ENCODE results near the gene SIRT6.
A peak's percentile ranks its signal among the peaks of the same experiment; 100 is the strongest.
"Not testable (repeated sequence)": the region's sequence is repeated elsewhere in the genome, so short reads cannot be mapped to it uniquely, and the experiment has no call there.

Gene SIRT6

GRCh38 chr19:4199699-4200293 lies 17.4 kb upstream of the SIRT6 start:
- DNase-seq = no peak

- DNase-seq = no peak
Observed at GRCh38 chr19:4198467-4199126, 16.2 kb upstream of the SIRT6 start.

- no peak for DNase-seq
Observed at GRCh38 chr19:4197625-4198466, 15.5 kb upstream of the SIRT6 start.

GRCh38 chr19:4197228-4197624 lies 14.9 kb upstream of the SIRT6 start:
- no peak for DNase-seq

- no peak for DNase-seq
Observed at GRCh38 chr19:4196587-4197148, 14.3 kb upstream of the SIRT6 start.

- DNase-seq = no peak
Observed at GRCh38 chr19:4196009-4196408, 13.6 kb upstream of the SIRT6 start.

GRCh38 chr19:4194353-4194752 lies 12.0 kb upstream of the SIRT6 start:
- DNase-seq = no peak

- DNase-seq = not testable (repeated sequence)
Observed at GRCh38 chr19:4192537-4192936, 10.2 kb upstream of the SIRT6 start.

- no peak for DNase-seq
Observed at GRCh38 chr19:4189641-4190040, 7.3 kb upstream of the SIRT6 start.

- DNase-seq = no peak
Observed at GRCh38 chr19:4187313-4188122, 5.2 kb upstream of the SIRT6 start.

GRCh38 chr19:4186087-4186993 lies 4.0 kb upstream of the SIRT6 start:
- DNase-seq = peak in 10 of 14 donors; percentile 17 to 60 (median 22)

- no peak for DNase-seq
Observed at GRCh38 chr19:4185413-4186086, 3.2 kb upstream of the SIRT6 start.

- no peak for DNase-seq
Observed at GRCh38 chr19:4184718-4185352, 2.5 kb upstream of the SIRT6 start.

- no peak for DNase-seq
Observed at GRCh38 chr19:4183967-4184717, 1.8 kb upstream of the SIRT6 start.

- DNase-seq = no peak
Observed at GRCh38 chr19:4181053-4181508, 1.3 kb downstream of the SIRT6 start.

GRCh38 chr19:4178990-4179389 lies 3.4 kb downstream of the SIRT6 start:
- no peak for DNase-seq

- DNase-seq = no peak
Observed at GRCh38 chr19:4177146-4177545, 5.2 kb downstream of the SIRT6 start.

- DNase-seq = no peak
Observed at GRCh38 chr19:4175669-4175931, 6.8 kb downstream of the SIRT6 start.

- DNase-seq = no peak
Observed at GRCh38 chr19:4174895-4175668, 7.3 kb downstream of the SIRT6 start.

Data from C1 segment of cervical spinal cord (tissue), 14 donors.